DND-41 (cell line): ENCODE data around the gene AHCYL1.
A peak's percentile ranks its signal among the peaks of the same experiment; 100 is the strongest.

Experiments
- CTCF ChIP-seq: IDR thresholded peaks from 2 replicates; pipeline ENCODE4 v1.5.1; 2012; ENCODE audit warnings: borderline replicate concordance, low read length, moderate library complexity, mild to moderate bottlenecking; ENCODE audit not compliant: poor library complexity, severe bottlenecking; ENCODE audit errors: extremely low read depth
- EZH2 ChIP-seq: IDR thresholded peaks from 3 replicates; pipeline ENCODE4 v1.6.1; 2012; ENCODE audit warnings: borderline replicate concordance, low read depth, mild to moderate bottlenecking, moderate library complexity, low read length, inconsistent platforms; ENCODE audit not compliant: severe bottlenecking

GRCh38 chr1:110011527-110012041 lies 27.0 kb downstream of the AHCYL1 start:
- no peak for TF ChIP-seq EZH2
- peak; percentile 59 for TF ChIP-seq CTCF
